ENCODE results near the gene C17orf78. TPM values are rescaled to one million over a fixed set of nuclear protein-coding genes. Genes with fewer than 3 reads are reported as not detected.

C17orf78 gene
- polyA plus RNA-seq, 1 of the 3 experiments (the other 2 are of a cell fraction): not detected

- H3K79me2 ChIP-seq (ENCODE audit: insufficient read depth): peaks cover 3% of the 10 kb centered on the region; the same call in 1 of the 2 replicates
- H3K4me1 ChIP-seq (ENCODE audit: control insufficient read depth in 1 of 2, insufficient read depth in 2 of 2, low read depth in 1 of 2, low read length in 1 of 2): peaks cover 2 to 11% of the 10 kb centered on the region in 2 experiments; a peak in 1 of 4 replicates
- no peak for DNase-seq
- ChIA-PET POLR2A (no interaction called here), CTCF (interaction anchor here (2.4 to 9.7 kb wide), 2 partner anchors 10 to 13 kb away, joined by 9 to 101 read pairs; partner anchors contain the start of gene C17orf78)
- H3K4me2 ChIP-seq: peak overlapping the region; percentile 21; the same call in 1 of the 2 replicates
- H3K9me2 ChIP-seq: no peaks in the 10 kb centered on the region
- no peaks in the 10 kb centered on the region for H3K9me3 ChIP-seq
- no peak overlapping the region for H3K9ac ChIP-seq
- H3F3A ChIP-seq (replicated peaks; ENCODE audit: insufficient read depth): no peaks in the 10 kb centered on the region
- H3K36me3 ChIP-seq (replicated peaks in 1 of 2; ENCODE audit: control insufficient read depth in 1 of 2, insufficient read depth in 2 of 2, low read length in 1 of 2): no peaks in the 10 kb centered on the region
- H3K4me3 ChIP-seq (ENCODE audit: low read depth in 2 of 2, low read length in 1 of 2): no peak overlapping the region
- peak overlapping the region in 1 of 2 experiments; percentile 29; a peak in 1 of 4 replicates for H3K27ac ChIP-seq (ENCODE audit: low read depth in 2 of 2, low read length in 1 of 2)
- H3K27me3 ChIP-seq (ENCODE audit: insufficient read depth): no peaks in the 10 kb centered on the region
- no peaks in the 10 kb centered on the region for H4K20me1 ChIP-seq (ENCODE audit: insufficient read depth)
- TF ChIP-seq JUND (IDR thresholded peaks at IDR 0.05) (no peak), MEF2A (IDR thresholded peaks at IDR 0.05; ENCODE audit: borderline replicate concordance, low read depth) (no peak), ELF1 (IDR thresholded peaks at IDR 0.05) (no peak), RCOR1 (IDR thresholded peaks at IDR 0.05; ENCODE audit: low read length) (no peak), NFIC (IDR thresholded peaks at IDR 0.05; ENCODE audit: borderline replicate concordance) (no peak), MXI1 (IDR thresholded peaks at IDR 0.05; ENCODE audit: low read depth, low read length) (no peak), CHD2 (IDR thresholded peaks at IDR 0.05; ENCODE audit: low read length, partially characterized antibody) (no peak), TEAD4 (IDR thresholded peaks at IDR 0.05; ENCODE audit: borderline replicate concordance, insufficient read depth) (no peak), TCF12 (IDR thresholded peaks at IDR 0.05) (no peak), TAF1 (IDR thresholded peaks at IDR 0.05; ENCODE audit: borderline replicate concordance, low read depth, low read length) (no peak), USF1 (IDR thresholded peaks at IDR 0.05; ENCODE audit: borderline replicate concordance, low read depth) (no peak), YY1 (IDR thresholded peaks at IDR 0.05; ENCODE audit: low read depth) (no peak), ZBTB33 (IDR thresholded peaks at IDR 0.05; ENCODE audit: borderline replicate concordance, low read depth) (no peak), GATA2 (CRISPR knock-in tag; IDR thresholded peaks at IDR 0.05) (no peak)
- H2AFZ ChIP-seq (ENCODE audit: low read depth): no peak overlapping the region
- 65% methylated on average over 3 of the region's 3 CpGs for WGBS (ENCODE audit: low lambda C conversion rate)
These were observed 8.9 kb downstream of the C17orf78 start for GRCh38 chr17:37384560-37385149.

- no peaks in the 10 kb centered on the region for H3K9me2 ChIP-seq
- POLR2A ChIA-PET: no interaction called here
- CTCF ChIA-PET: interaction anchor here (0.7 to 9.7 kb wide), 3 partner anchors 10 to 12 kb away, joined by 3 to 101 read pairs (median 9); partner anchors contain the start of gene C17orf78
- no peak for TF ChIP-seq NFIC (IDR thresholded peaks at IDR 0.05; ENCODE audit: borderline replicate concordance)
- TF ChIP-seq FOXJ3 (CRISPR knock-in tag; IDR thresholded peaks at IDR 0.05): no peak
- TF ChIP-seq EP300 (IDR thresholded peaks at IDR 0.05; ENCODE audit: borderline replicate concordance in 1 of 2, low read depth in 1 of 2, low read length in 1 of 2): no peak
- no peak for TF ChIP-seq POLR2AphosphoS5 (IDR thresholded peaks at IDR 0.05; ENCODE audit: low read depth, low read length)
- TF ChIP-seq TCF12 (IDR thresholded peaks at IDR 0.05): no peak
- no peak for TF ChIP-seq PBX3 (IDR thresholded peaks at IDR 0.05)
- no peak for TF ChIP-seq YY1 (IDR thresholded peaks at IDR 0.05; ENCODE audit: low read depth)
- no peak for TF ChIP-seq GATA2 (CRISPR knock-in tag; IDR thresholded peaks at IDR 0.05)
- TF ChIP-seq RCOR1 (IDR thresholded peaks at IDR 0.05; ENCODE audit: low read length): no peak
- no peak for TF ChIP-seq IRF3 (IDR thresholded peaks at IDR 0.05; ENCODE audit: low read depth, low read length)
- TF ChIP-seq TAF1 (IDR thresholded peaks at IDR 0.05; ENCODE audit: borderline replicate concordance, low read depth, low read length): no peak
These were observed 9.7 kb downstream of the C17orf78 start for GRCh38 chr17:37385474-37385990.

More at GRCh38 chr17:37385474-37385990, 9.7 kb downstream of the C17orf78 start:
- Histone ChIP-seq H3F3A (replicated peaks; ENCODE audit: insufficient read depth) (no peaks in the 10 kb centered on the region), H2AFZ (ENCODE audit: low read depth) (no peak overlapping the region), H3K9ac (no peak overlapping the region), H3K4me3 (ENCODE audit: low read depth in 2 of 2, low read length in 1 of 2) (no peak overlapping the region), H3K79me2 (ENCODE audit: insufficient read depth) (peaks cover 3% of the 10 kb centered on the region; the same call in 1 of the 2 replicates), H3K27ac (ENCODE audit: low read depth in 2 of 2, low read length in 1 of 2) (no peak overlapping the region), H4K20me1 (ENCODE audit: insufficient read depth) (no peaks in the 10 kb centered on the region), H3K4me1 (ENCODE audit: control insufficient read depth in 1 of 2, insufficient read depth in 2 of 2, low read depth in 1 of 2, low read length in 1 of 2) (peaks cover 2 to 11% of the 10 kb centered on the region in 2 experiments; a peak in 1 of 4 replicates), H3K36me3 (replicated peaks in 1 of 2; ENCODE audit: control insufficient read depth in 1 of 2, insufficient read depth in 2 of 2, low read length in 1 of 2) (no peaks in the 10 kb centered on the region), H3K4me2 (no peak overlapping the region), H3K9me3 (no peaks in the 10 kb centered on the region), H3K27me3 (ENCODE audit: insufficient read depth) (no peaks in the 10 kb centered on the region)
- DNase-seq: no peak

Data from SK-N-SH (cell line).